ENCODE measurements around the gene TTLL7.

Gene TTLL7

DNA sequence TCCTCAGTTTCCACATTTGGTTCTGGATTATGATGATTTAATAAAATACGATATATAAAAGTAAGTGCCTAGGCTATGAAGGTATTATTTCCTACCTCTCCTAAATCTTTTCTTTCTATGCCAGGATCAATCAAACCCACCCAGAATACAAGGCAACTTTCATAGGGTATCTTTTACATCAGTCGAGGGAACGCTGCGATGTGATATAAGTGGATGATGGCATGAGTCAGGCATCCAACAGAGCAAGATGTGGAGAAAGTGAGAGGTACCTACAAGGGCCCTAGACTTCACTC lies 781 bp downstream of the TTLL7 start:
- Histone ChIP-seq H3K27ac (ENCODE audit: low read depth, low read length) (no peak overlapping the region), H3K27me3 (ENCODE audit: low read length) (no peaks in the 10 kb centered on the region), H2AFZ (ENCODE audit: low read depth, low read length, severe bottlenecking) (no peak overlapping the region)

DNA sequence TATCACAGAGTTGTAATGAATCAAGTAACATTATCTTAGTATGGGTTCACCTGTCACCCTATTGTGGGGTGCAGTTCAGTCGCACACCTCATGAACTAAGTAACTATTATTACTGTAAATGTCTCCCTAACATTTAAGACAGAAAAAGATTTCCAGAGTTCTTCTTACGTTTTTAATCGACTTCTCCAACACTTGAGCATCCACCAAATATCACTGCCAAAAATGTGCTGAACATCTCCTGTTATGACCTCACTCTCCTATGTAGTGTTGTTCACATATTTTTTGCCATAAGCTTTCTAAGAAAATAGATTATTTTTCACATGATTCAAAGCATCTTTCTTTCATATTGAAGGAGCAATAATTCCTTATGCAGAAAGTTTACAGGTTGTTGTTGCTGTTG lies 1.3 kb downstream of the TTLL7 start:
- no peak overlapping the region for H3K9ac ChIP-seq (ENCODE audit: low read length)
- no peak overlapping the region for H3K4me3 ChIP-seq (ENCODE audit: insufficient read depth, low read length, poor library complexity, severe bottlenecking)
- H3K27ac ChIP-seq (ENCODE audit: low read depth, low read length): no peak overlapping the region
- H3K9me3 ChIP-seq (ENCODE audit: insufficient read depth, low read length): no peaks in the 10 kb centered on the region
- H3K9me2 ChIP-seq (replicated peaks; ENCODE audit: insufficient read depth, low read length): no peaks in the 10 kb centered on the region
- H3K4me2 ChIP-seq (ENCODE audit: low read depth, low read length, poor library complexity, severe bottlenecking): no peak overlapping the region
- H3K79me2 ChIP-seq (ENCODE audit: insufficient read depth, low read length): no peaks in the 10 kb centered on the region
- no peaks in the 10 kb centered on the region for H4K20me1 ChIP-seq (ENCODE audit: low read depth, low read length)
- H3K27me3 ChIP-seq (ENCODE audit: low read length): no peaks in the 10 kb centered on the region
- no peaks in the 10 kb centered on the region for H3K36me3 ChIP-seq (ENCODE audit: low read length)
- TF ChIP-seq, protein P1, sequence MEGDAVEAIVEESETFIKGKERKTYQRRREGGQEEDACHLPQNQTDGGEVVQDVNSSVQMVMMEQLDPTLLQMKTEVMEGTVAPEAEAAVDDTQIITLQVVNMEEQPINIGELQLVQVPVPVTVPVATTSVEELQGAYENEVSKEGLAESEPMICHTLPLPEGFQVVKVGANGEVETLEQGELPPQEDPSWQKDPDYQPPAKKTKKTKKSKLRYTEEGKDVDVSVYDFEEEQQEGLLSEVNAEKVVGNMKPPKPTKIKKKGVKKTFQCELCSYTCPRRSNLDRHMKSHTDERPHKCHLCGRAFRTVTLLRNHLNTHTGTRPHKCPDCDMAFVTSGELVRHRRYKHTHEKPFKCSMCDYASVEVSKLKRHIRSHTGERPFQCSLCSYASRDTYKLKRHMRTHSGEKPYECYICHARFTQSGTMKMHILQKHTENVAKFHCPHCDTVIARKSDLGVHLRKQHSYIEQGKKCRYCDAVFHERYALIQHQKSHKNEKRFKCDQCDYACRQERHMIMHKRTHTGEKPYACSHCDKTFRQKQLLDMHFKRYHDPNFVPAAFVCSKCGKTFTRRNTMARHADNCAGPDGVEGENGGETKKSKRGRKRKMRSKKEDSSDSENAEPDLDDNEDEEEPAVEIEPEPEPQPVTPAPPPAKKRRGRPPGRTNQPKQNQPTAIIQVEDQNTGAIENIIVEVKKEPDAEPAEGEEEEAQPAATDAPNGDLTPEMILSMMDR (IDR thresholded peaks at IDR 0.05; ENCODE audit: insufficient read depth, low read length, poor library complexity, severe bottlenecking): no peak
- TF ChIP-seq EZH2phosphoT487 (conservative IDR thresholded peaks at IDR 0.05; ENCODE audit: low read length): no peak
- 0 out of 2 replicates have a peak, but pooled peaks cover 5% of the 10 kb centered on the region for H3F3A ChIP-seq (ENCODE audit: insufficient read depth)
- no peak overlapping the region for H2AFZ ChIP-seq (ENCODE audit: low read depth, low read length, severe bottlenecking)

More for the DNA sequence above, 781 bp downstream of the TTLL7 start:
- Histone ChIP-seq H4K20me1 (ENCODE audit: low read depth, low read length) (no peaks in the 10 kb centered on the region), H3K9me3 (ENCODE audit: insufficient read depth, low read length) (no peaks in the 10 kb centered on the region), H3F3A (ENCODE audit: insufficient read depth) (0 out of 2 replicates have a peak, but pooled peaks cover 5% of the 10 kb centered on the region), H3K4me2 (ENCODE audit: low read depth, low read length, poor library complexity, severe bottlenecking) (peak overlapping the region; percentile 82), H3K36me3 (ENCODE audit: low read length) (no peaks in the 10 kb centered on the region), H3K9ac (ENCODE audit: low read length) (no peak overlapping the region), H3K9me2 (replicated peaks; ENCODE audit: insufficient read depth, low read length) (no peaks in the 10 kb centered on the region), H3K4me3 (ENCODE audit: insufficient read depth, low read length, poor library complexity, severe bottlenecking) (no peak overlapping the region), H3K79me2 (ENCODE audit: insufficient read depth, low read length) (no peaks in the 10 kb centered on the region)
- TF ChIP-seq EZH2phosphoT487 (conservative IDR thresholded peaks at IDR 0.05; ENCODE audit: low read length): no peak
- TF ChIP-seq, protein P1 (IDR thresholded peaks at IDR 0.05; ENCODE audit: insufficient read depth, low read length, poor library complexity, severe bottlenecking): no peak

DNA sequence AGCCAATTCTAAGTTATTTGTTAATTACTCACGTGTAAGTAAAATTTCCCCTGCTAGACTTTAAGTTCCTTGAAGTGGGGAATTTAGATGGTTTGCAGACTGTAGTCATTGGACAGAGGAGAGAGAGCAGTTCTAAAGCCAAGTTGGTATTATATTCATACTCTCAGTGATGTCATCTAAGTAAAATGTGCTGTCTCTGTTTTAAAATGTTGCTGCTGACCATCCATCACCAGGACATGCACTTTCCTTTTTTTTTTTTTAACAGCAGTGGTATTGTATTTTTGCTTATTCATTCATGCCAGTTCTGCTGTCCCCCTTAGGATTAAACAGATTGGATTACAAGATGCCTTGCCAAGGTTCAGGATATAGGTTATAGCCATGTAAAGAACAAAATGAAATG lies 2.3 kb downstream of the TTLL7 start:
- Histone ChIP-seq H3K9me3 (ENCODE audit: insufficient read depth, low read length) (no peaks in the 10 kb centered on the region), H3K9ac (ENCODE audit: low read length) (no peak overlapping the region), H4K20me1 (ENCODE audit: low read depth, low read length) (no peaks in the 10 kb centered on the region), H3K4me3 (ENCODE audit: insufficient read depth, low read length, poor library complexity, severe bottlenecking) (no peak overlapping the region), H3K4me2 (ENCODE audit: low read depth, low read length, poor library complexity, severe bottlenecking) (no peak overlapping the region), H2AFZ (ENCODE audit: low read depth, low read length, severe bottlenecking) (no peak overlapping the region), H3K27ac (ENCODE audit: low read depth, low read length) (no peak overlapping the region), H3F3A (ENCODE audit: insufficient read depth) (0 out of 2 replicates have a peak, but pooled peaks cover 5% of the 10 kb centered on the region), H3K9me2 (replicated peaks; ENCODE audit: insufficient read depth, low read length) (no peaks in the 10 kb centered on the region), H3K36me3 (ENCODE audit: low read length) (no peaks in the 10 kb centered on the region), H3K27me3 (ENCODE audit: low read length) (no peaks in the 10 kb centered on the region), H3K79me2 (ENCODE audit: insufficient read depth, low read length) (no peaks in the 10 kb centered on the region)
- TF ChIP-seq, protein P1 (IDR thresholded peaks at IDR 0.05; ENCODE audit: insufficient read depth, low read length, poor library complexity, severe bottlenecking): no peak
- no peak for TF ChIP-seq EZH2phosphoT487 (conservative IDR thresholded peaks at IDR 0.05; ENCODE audit: low read length)
